HEK293 (cell line): ENCODE measurements around the gene BID.

ENCODE experiments used
- AEBP2 ChIP-seq: fragments of 450-650 bp; formaldehyde crosslinking; IDR thresholded peaks from 2 replicates; pipeline ENCODE4 v1.5.1; 2016; ENCODE audit warnings: missing biosample characterization, missing genetic modification characterization, borderline replicate concordance
- CTCF ChIP-seq: fragments of 450-650 bp; formaldehyde crosslinking; IDR thresholded peaks from 2 replicates; pipeline ENCODE4 v1.5.1; 2016; ENCODE audit warnings: missing biosample characterization, missing genetic modification characterization
- HOXD13 ChIP-seq: sonication (generic); formaldehyde crosslinking; IDR thresholded peaks from 2 replicates; pipeline ENCODE4 v1.8.0; 2022; ENCODE audit warnings: missing genetic modification reagents, borderline replicate concordance
- SETDB1 ChIP-seq: IDR thresholded peaks from one replicate; pipeline ENCODE4 v1.6.1; 2017; ENCODE audit warnings: mild to moderate bottlenecking, low read length, moderate library complexity, mixed read lengths; ENCODE audit not compliant: insufficient read length
- ZNF324 ChIP-seq: fragments of 450-650 bp; formaldehyde crosslinking; IDR thresholded peaks from 2 replicates; pipeline ENCODE4 v1.5.1; 2016; ENCODE audit warnings: missing biosample characterization, missing genetic modification characterization
- ZNF423 ChIP-seq: fragments of 450-650 bp; formaldehyde crosslinking; IDR thresholded peaks from 2 replicates; pipeline ENCODE4 v1.5.1; 2016; ENCODE audit warnings: missing biosample characterization, missing genetic modification characterization
- ZNF521 ChIP-seq: fragments of 450-650 bp; formaldehyde crosslinking; IDR thresholded peaks from 2 replicates; pipeline ENCODE4 v1.5.1; 2017; ENCODE audit warnings: missing biosample characterization, mild to moderate bottlenecking, missing genetic modification characterization
- ZNF561 ChIP-seq: fragments of 450-650 bp; IDR thresholded peaks from 2 replicates; pipeline ENCODE4 v1.5.1; 2018; ENCODE audit warnings: missing biosample characterization, missing genetic modification characterization, borderline replicate concordance
- ZNF768 ChIP-seq: fragments of 450-650 bp; formaldehyde crosslinking; IDR thresholded peaks from 2 replicates; pipeline ENCODE4 v1.5.1; 2018; ENCODE audit warnings: missing biosample characterization, mild to moderate bottlenecking, missing genetic modification characterization
- TF ChIP-seq, protein P1 (sequence below): fragments of 450-650 bp; formaldehyde crosslinking; IDR thresholded peaks from 2 replicates; pipeline ENCODE4 v1.5.1; 2016; ENCODE audit warnings: missing biosample characterization, missing genetic modification characterization, borderline replicate concordance

DNA sequence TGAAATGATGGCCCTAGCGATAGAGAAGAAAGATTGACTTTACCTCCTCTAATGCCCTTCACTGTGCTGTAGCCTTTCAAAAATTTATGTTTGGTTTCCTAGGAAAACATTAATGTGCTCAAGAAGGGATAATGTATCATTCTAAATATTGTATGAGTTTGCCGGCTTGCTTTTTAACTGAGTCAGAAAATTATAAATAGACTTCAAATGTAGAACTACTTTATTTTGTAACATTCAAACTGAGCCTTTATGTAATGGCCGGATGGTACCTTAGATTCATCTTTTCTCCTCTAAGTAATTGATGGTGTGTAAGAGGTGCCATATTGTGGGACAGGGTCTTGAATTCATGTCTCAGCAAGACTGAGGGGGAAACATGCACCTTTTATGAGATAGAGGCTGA is 57.7 kb downstream of the BID start:
- TF ChIP-seq AEBP2 (tag by site-specific recombination): no peak
- TF ChIP-seq SETDB1: no peak
- no peak for TF ChIP-seq ZNF768
- no peak for TF ChIP-seq ZNF561
- no peak for TF ChIP-seq ZNF324 (tag by site-specific recombination)
- no peak for TF ChIP-seq HOXD13
- TF ChIP-seq ZNF521 (tag by site-specific recombination): no peak
- TF ChIP-seq ZNF423 (tag by site-specific recombination): no peak
- no peak for TF ChIP-seq CTCF (tag by site-specific recombination)
- TF ChIP-seq, protein P1, sequence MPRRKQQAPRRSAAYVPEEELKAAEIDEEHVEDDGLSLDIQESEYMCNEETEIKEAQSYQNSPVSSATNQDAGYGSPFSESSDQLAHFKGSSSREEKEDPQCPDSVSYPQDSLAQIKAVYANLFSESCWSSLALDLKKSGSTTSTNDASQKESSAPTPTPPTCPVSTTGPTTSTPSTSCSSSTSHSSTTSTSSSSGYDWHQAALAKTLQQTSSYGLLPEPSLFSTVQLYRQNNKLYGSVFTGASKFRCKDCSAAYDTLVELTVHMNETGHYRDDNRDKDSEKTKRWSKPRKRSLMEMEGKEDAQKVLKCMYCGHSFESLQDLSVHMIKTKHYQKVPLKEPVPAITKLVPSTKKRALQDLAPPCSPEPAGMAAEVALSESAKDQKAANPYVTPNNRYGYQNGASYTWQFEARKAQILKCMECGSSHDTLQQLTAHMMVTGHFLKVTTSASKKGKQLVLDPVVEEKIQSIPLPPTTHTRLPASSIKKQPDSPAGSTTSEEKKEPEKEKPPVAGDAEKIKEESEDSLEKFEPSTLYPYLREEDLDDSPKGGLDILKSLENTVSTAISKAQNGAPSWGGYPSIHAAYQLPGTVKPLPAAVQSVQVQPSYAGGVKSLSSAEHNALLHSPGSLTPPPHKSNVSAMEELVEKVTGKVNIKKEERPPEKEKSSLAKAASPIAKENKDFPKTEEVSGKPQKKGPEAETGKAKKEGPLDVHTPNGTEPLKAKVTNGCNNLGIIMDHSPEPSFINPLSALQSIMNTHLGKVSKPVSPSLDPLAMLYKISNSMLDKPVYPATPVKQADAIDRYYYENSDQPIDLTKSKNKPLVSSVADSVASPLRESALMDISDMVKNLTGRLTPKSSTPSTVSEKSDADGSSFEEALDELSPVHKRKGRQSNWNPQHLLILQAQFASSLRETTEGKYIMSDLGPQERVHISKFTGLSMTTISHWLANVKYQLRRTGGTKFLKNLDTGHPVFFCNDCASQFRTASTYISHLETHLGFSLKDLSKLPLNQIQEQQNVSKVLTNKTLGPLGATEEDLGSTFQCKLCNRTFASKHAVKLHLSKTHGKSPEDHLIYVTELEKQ (tag by site-specific recombination): no peak
